Measurements from ENCODE around the gene SKAP1. TPM values are rescaled to one million over a fixed set of nuclear protein-coding genes. Genes with fewer than 3 reads are reported as not detected.

SKAP1 gene
- total and polyA plus RNA-seq, 10 donors, result 11.5 to 28.9 (median 20.5) TPM

GRCh38 chr17:48161127-48161905, 268.7 kb downstream of the SKAP1 start:
- H3K27me3 ChIP-seq (replicated peaks in 1 of 7), result peaks cover 0 to 10% (median 0%) of the 10 kb centered on the region in 7 donors
- H3K27ac ChIP-seq, result no peak overlapping the region
- intact Hi-C loops (cut with DNase I; ENCODE audit: low total_unique reads), result no loop called here
- no peak for TF ChIP-seq CTCF (IDR thresholded peaks at IDR 0.05 in 8 of 11, conservative IDR thresholded peaks at IDR 0.05 in 3 of 11)
- TF ChIP-seq POLR2AphosphoS5 (IDR thresholded peaks at IDR 0.05), result no peak
- 79 to 96% (median 89%) methylated on average over 4 of the region's 4 CpGs for WGBS, 5 donors
- peaks cover 0 to 15% (median 0%) of the 10 kb centered on the region in 6 donors for H3K4me1 ChIP-seq
- no peaks in the 10 kb centered on the region for H3K9me3 ChIP-seq
- no peak overlapping the region for H3K4me3 ChIP-seq
- H3K36me3 ChIP-seq, result peaks cover 0 to 30% (median 0%) of the 10 kb centered on the region in 6 donors
- no peak for DNase-seq

DNA sequence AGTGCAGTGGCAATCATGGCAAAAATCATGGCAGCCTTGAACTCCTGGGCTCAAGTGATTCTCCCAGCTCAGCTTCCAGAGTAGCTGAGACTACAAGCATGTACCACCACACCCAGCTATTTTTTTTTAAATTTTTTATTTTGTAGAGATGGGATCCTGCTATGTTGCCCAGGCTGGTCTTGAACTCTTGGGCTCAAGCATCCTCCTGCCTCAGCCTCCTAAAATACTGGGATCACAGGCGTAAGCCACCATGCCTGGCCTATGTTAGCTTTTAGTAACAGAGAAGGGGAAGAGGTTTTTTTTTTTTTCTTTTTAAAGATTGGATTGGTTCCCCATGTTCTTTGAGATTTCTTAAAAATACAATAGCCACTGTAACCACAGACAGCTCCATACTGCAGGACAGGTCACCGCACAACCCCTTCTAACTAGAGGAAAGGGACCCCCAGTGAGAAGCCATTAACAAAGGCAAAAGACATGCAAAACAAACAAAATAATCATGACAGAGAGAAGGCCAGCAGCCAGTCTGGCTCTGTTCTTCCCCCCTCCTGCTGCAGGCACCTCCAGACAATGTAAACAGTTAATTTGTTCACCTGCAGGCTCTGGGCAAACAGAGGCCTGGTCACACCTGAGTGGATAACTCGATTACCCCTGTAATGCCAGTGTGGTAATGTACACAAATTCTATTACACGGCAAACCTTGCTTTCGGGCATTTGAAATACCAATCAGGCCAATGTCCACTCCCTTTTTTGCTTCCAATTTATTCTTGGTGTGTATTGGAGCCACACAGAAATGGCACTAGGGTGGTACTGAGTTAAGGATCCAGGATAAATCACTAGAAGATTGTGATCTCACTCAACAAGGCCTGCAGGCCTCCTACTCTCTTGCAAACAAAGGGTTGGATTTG, 269.6 kb downstream of the SKAP1 start:
- 86 to 93% (median 90%) methylated on average over 5 of the region's 5 CpGs for WGBS, 5 donors
- Histone ChIP-seq H3K4me1 (peaks cover 0 to 15% (median 0%) of the 10 kb centered on the region in 6 donors), H3K36me3 (peaks cover 0 to 38% (median 3%) of the 10 kb centered on the region in 6 donors), H3K9me3 (no peaks in the 10 kb centered on the region), H3K4me3 (no peak overlapping the region), H3K27ac (no peak overlapping the region), H3K27me3 (replicated peaks in 1 of 7) (peaks cover 0 to 12% (median 0%) of the 10 kb centered on the region in 7 donors)
- no peak for DNase-seq
- TF ChIP-seq POLR2AphosphoS5 (IDR thresholded peaks at IDR 0.05), result no peak
- no peak for TF ChIP-seq CTCF (IDR thresholded peaks at IDR 0.05 in 8 of 11, conservative IDR thresholded peaks at IDR 0.05 in 3 of 11)
- no peak for TF ChIP-seq POLR2A (IDR thresholded peaks at IDR 0.05)
- intact Hi-C loops (cut with DNase I; ENCODE audit: low total_unique reads), result no loop called here

GRCh38 chr17:48159232-48159631, 270.8 kb downstream of the SKAP1 start:
- 84 to 91% (median 89%) methylated on average over 4 of the region's 4 CpGs for WGBS, 5 donors
- H3K4me1 ChIP-seq, result peaks cover 0 to 15% (median 0%) of the 10 kb centered on the region in 6 donors
- no peaks in the 10 kb centered on the region for H3K9me3 ChIP-seq
- no peak overlapping the region for H3K4me3 ChIP-seq
- no peak for DNase-seq
- peaks cover 0 to 48% (median 3%) of the 10 kb centered on the region in 6 donors for H3K36me3 ChIP-seq
- H3K27me3 ChIP-seq (replicated peaks in 1 of 7), result peaks cover 0 to 15% (median 0%) of the 10 kb centered on the region in 7 donors
- no peak overlapping the region for H3K27ac ChIP-seq
- TF ChIP-seq POLR2AphosphoS5 (IDR thresholded peaks at IDR 0.05) (no peak), POLR2A (IDR thresholded peaks at IDR 0.05) (no peak), CTCF (IDR thresholded peaks at IDR 0.05 in 8 of 11, conservative IDR thresholded peaks at IDR 0.05 in 3 of 11) (no peak)
- intact Hi-C loops (cut with DNase I; ENCODE audit: low total_unique reads), result loop anchor here (10.0 kb wide), 1 partner anchor 456 kb away; the partner anchor contains the start of genes HOXB7 and HOXB8
